Activated naive CD8-positive, alpha-beta T cell treated with anti-CD3 and anti-CD28 coated beads, Interleukin-2, amount 50 U/mL, for 24 hours (primary cell): Measurements from ENCODE around the gene ATP6V0A1.
"Not testable (repeated sequence)": the region's sequence is repeated elsewhere in the genome, so short reads cannot be mapped to it uniquely, and the experiment has no call there.

Source experiments
- ATAC-seq: fragments of 150-1000 bp; cut with Tn5 transposase; one replicate; pipeline ENCODE4 v1.10.0; 2021
- DNase-seq: peaks from one replicate; pipeline ENCODE4 v3.0.0; 2021
- H3K27ac Mint-ChIP-seq: one replicate; pipeline ENCODE4 v1.8.0; 2021; ENCODE audit warnings: mild to moderate bottlenecking, mixed read lengths
- H3K27me3 Mint-ChIP-seq: one replicate; pipeline ENCODE4 v1.8.0; 2021; ENCODE audit warnings: mixed read lengths
- H3K36me3 Mint-ChIP-seq: one replicate; pipeline ENCODE4 v1.8.0; 2021; ENCODE audit warnings: low read depth, mixed read lengths
- H3K4me1 Mint-ChIP-seq: one replicate; pipeline ENCODE4 v1.8.0; 2021; ENCODE audit warnings: mixed read lengths
- H3K4me3 Mint-ChIP-seq: one replicate; pipeline ENCODE4 v1.8.0; 2021; ENCODE audit warnings: mild to moderate bottlenecking, moderate library complexity, mixed read lengths
- H3K9me3 Mint-ChIP-seq: one replicate; pipeline ENCODE4 v1.8.0; 2021; ENCODE audit warnings: mixed read lengths

Gene ATP6V0A1

GRCh38 chr17:42423766-42424165 lies 34.9 kb upstream of the ATP6V0A1 start:
- no peaks in the 10 kb centered on the region for H3K9me3 Mint-ChIP-seq
- peaks cover 25% of the 10 kb centered on the region for H3K4me1 Mint-ChIP-seq
- no peak overlapping the region for H3K27ac Mint-ChIP-seq
- H3K4me3 Mint-ChIP-seq = no peak overlapping the region
- ATAC-seq (no peak), DNase-seq (no peak)
- no peaks in the 10 kb centered on the region for H3K36me3 Mint-ChIP-seq
- peaks cover 56% of the 10 kb centered on the region for H3K27me3 Mint-ChIP-seq

- DNase-seq (no peak), ATAC-seq (no peak)
- Mint-ChIP-seq H3K36me3 (no peaks in the 10 kb centered on the region), H3K27me3 (peaks cover 55% of the 10 kb centered on the region), H3K27ac (no peak overlapping the region), H3K9me3 (no peaks in the 10 kb centered on the region), H3K4me1 (peaks cover 18% of the 10 kb centered on the region), H3K4me3 (no peak overlapping the region)
Observed at GRCh38 chr17:42424991-42425610, 33.6 kb upstream of the ATP6V0A1 start.

GRCh38 chr17:42428141-42428944 lies 30.3 kb upstream of the ATP6V0A1 start:
- peaks cover 32% of the 10 kb centered on the region for H3K27me3 Mint-ChIP-seq
- no peaks in the 10 kb centered on the region for H3K9me3 Mint-ChIP-seq
- H3K4me3 Mint-ChIP-seq = no peak overlapping the region
- DNase-seq (peak; percentile 24), ATAC-seq (peak; percentile 61)
- H3K4me1 Mint-ChIP-seq = no peaks in the 10 kb centered on the region
- no peak overlapping the region for H3K27ac Mint-ChIP-seq
- H3K36me3 Mint-ChIP-seq = no peaks in the 10 kb centered on the region

GRCh38 chr17:42429726-42430447 lies 28.8 kb upstream of the ATP6V0A1 start:
- H3K4me3 Mint-ChIP-seq = no peak overlapping the region
- H3K27ac Mint-ChIP-seq = no peak overlapping the region
- no peaks in the 10 kb centered on the region for H3K36me3 Mint-ChIP-seq
- no peak for ATAC-seq
- peaks cover 22% of the 10 kb centered on the region for H3K27me3 Mint-ChIP-seq
- H3K9me3 Mint-ChIP-seq = no peaks in the 10 kb centered on the region
- no peak for DNase-seq
- no peaks in the 10 kb centered on the region for H3K4me1 Mint-ChIP-seq

GRCh38 chr17:42431758-42432161 lies 26.9 kb upstream of the ATP6V0A1 start:
- no peaks in the 10 kb centered on the region for H3K4me1 Mint-ChIP-seq
- H3K27me3 Mint-ChIP-seq = peaks cover 11% of the 10 kb centered on the region
- no peaks in the 10 kb centered on the region for H3K9me3 Mint-ChIP-seq
- no peak overlapping the region for H3K4me3 Mint-ChIP-seq
- no peak for ATAC-seq
- H3K36me3 Mint-ChIP-seq = no peaks in the 10 kb centered on the region
- no peak for DNase-seq
- no peak overlapping the region for H3K27ac Mint-ChIP-seq

GRCh38 chr17:42436391-42436790 lies 22.3 kb upstream of the ATP6V0A1 start:
- ATAC-seq = no peak
- Mint-ChIP-seq H3K36me3 (no peaks in the 10 kb centered on the region), H3K9me3 (no peaks in the 10 kb centered on the region), H3K27me3 (peaks cover 4% of the 10 kb centered on the region), H3K4me3 (no peak overlapping the region), H3K4me1 (peaks cover 1% of the 10 kb centered on the region), H3K27ac (no peak overlapping the region)
- no peak for DNase-seq

GRCh38 chr17:42438600-42439567 lies 19.8 kb upstream of the ATP6V0A1 start:
- ATAC-seq = no peak
- H3K36me3 Mint-ChIP-seq = no peaks in the 10 kb centered on the region
- peaks cover 7% of the 10 kb centered on the region for H3K4me1 Mint-ChIP-seq
- no peaks in the 10 kb centered on the region for H3K9me3 Mint-ChIP-seq
- no peak overlapping the region for H3K4me3 Mint-ChIP-seq
- peak; percentile 49 for DNase-seq
- peaks cover 2% of the 10 kb centered on the region for H3K27me3 Mint-ChIP-seq
- no peak overlapping the region for H3K27ac Mint-ChIP-seq

- H3K9me3 Mint-ChIP-seq = no peaks in the 10 kb centered on the region
- ATAC-seq = no peak
- H3K4me3 Mint-ChIP-seq = no peak overlapping the region
- no peak for DNase-seq
- H3K27ac Mint-ChIP-seq = no peak overlapping the region
- peaks cover 6% of the 10 kb centered on the region for H3K27me3 Mint-ChIP-seq
- H3K4me1 Mint-ChIP-seq = peaks cover 11% of the 10 kb centered on the region
- H3K36me3 Mint-ChIP-seq = no peaks in the 10 kb centered on the region
Observed at GRCh38 chr17:42441371-42442195, 17.1 kb upstream of the ATP6V0A1 start.

- H3K4me3 Mint-ChIP-seq = no peak overlapping the region
- peaks cover 13% of the 10 kb centered on the region for H3K4me1 Mint-ChIP-seq
- no peaks in the 10 kb centered on the region for H3K9me3 Mint-ChIP-seq
Observed at GRCh38 chr17:42442196-42442565, 16.5 kb upstream of the ATP6V0A1 start.

GRCh38 chr17:42449176-42449575 lies 9.5 kb upstream of the ATP6V0A1 start:
- H3K27ac Mint-ChIP-seq, DNase-seq, H3K9me3 Mint-ChIP-seq, H3K27me3 Mint-ChIP-seq, ATAC-seq, H3K36me3 Mint-ChIP-seq, H3K4me3 Mint-ChIP-seq: not testable (repeated sequence)
- peaks cover 15% of the 10 kb centered on the region for H3K4me1 Mint-ChIP-seq

More at GRCh38 chr17:42442196-42442565, 16.5 kb upstream of the ATP6V0A1 start:
- no peaks in the 10 kb centered on the region for H3K36me3 Mint-ChIP-seq
- peaks cover 6% of the 10 kb centered on the region for H3K27me3 Mint-ChIP-seq
- H3K27ac Mint-ChIP-seq = no peak overlapping the region
- no peak for DNase-seq
- ATAC-seq = no peak

GRCh38 chr17:42449838-42450237 lies 8.8 kb upstream of the ATP6V0A1 start:
- H3K27me3 Mint-ChIP-seq, ATAC-seq, H3K9me3 Mint-ChIP-seq, DNase-seq, H3K4me3 Mint-ChIP-seq, H3K27ac Mint-ChIP-seq, H3K36me3 Mint-ChIP-seq: not testable (repeated sequence)
- peaks cover 15% of the 10 kb centered on the region for H3K4me1 Mint-ChIP-seq

- not testable (repeated sequence) for H3K36me3 Mint-ChIP-seq, H3K27me3 Mint-ChIP-seq, H3K27ac Mint-ChIP-seq, H3K9me3 Mint-ChIP-seq, DNase-seq, ATAC-seq, H3K4me3 Mint-ChIP-seq
- peaks cover 21% of the 10 kb centered on the region for H3K4me1 Mint-ChIP-seq
Observed at GRCh38 chr17:42451270-42451669, 7.4 kb upstream of the ATP6V0A1 start.

- H3K9me3 Mint-ChIP-seq = no peaks in the 10 kb centered on the region
- H3K27ac Mint-ChIP-seq = no peak overlapping the region
- H3K27me3 Mint-ChIP-seq = peaks cover 2% of the 10 kb centered on the region
- no peak for DNase-seq
- no peaks in the 10 kb centered on the region for H3K36me3 Mint-ChIP-seq
- peaks cover 35% of the 10 kb centered on the region for H3K4me1 Mint-ChIP-seq
- no peak for ATAC-seq
- H3K4me3 Mint-ChIP-seq = no peak overlapping the region
Observed at GRCh38 chr17:42453439-42453838, 5.2 kb upstream of the ATP6V0A1 start.
